Superior temporal gyrus (tissue), 1 donor: ENCODE measurements around the gene KRTAP1-4.
"Not testable (repeated sequence)": the region's sequence is repeated elsewhere in the genome, so short reads cannot be mapped to it uniquely, and the experiment has no call there.

Source experiments
- DNase-seq: peaks from one replicate; pipeline ENCODE4 v3.0.0-alpha.2; 2016; ENCODE audit errors: extremely low spot score

Gene KRTAP1-4

GRCh38 chr17:41029633-41030245 is at the start of gene KRTAP1-4:
Gene KRTAP1-4 (minus strand): TSS chr17:41030195. CDS start chr17:41030078, 117 bp downstream.
- no peak for DNase-seq

- DNase-seq, result no peak
Measured at GRCh38 chr17:41076788-41077187, 46.8 kb upstream of the KRTAP1-4 start.

- DNase-seq, result no peak
Measured at GRCh38 chr17:41073676-41074075, 43.7 kb upstream of the KRTAP1-4 start.

- DNase-seq, result no peak
Measured at GRCh38 chr17:41071606-41072360, 41.8 kb upstream of the KRTAP1-4 start.

- no peak for DNase-seq
Measured at GRCh38 chr17:41069031-41069430, 39.0 kb upstream of the KRTAP1-4 start.

- no peak for DNase-seq
Measured at GRCh38 chr17:41067281-41067680, 37.3 kb upstream of the KRTAP1-4 start.

- DNase-seq, result no peak
Measured at GRCh38 chr17:41065829-41066624, 36.0 kb upstream of the KRTAP1-4 start, which contains the start of gene KRTAP2-4. Gene KRTAP2-4 (minus strand): TSS chr17:41065879. CDS start chr17:41065845, 34 bp downstream.

- DNase-seq, result not testable (repeated sequence)
Measured at GRCh38 chr17:41065016-41065689, 35.2 kb upstream of the KRTAP1-4 start.

GRCh38 chr17:41064301-41064700 is 34.3 kb upstream of the KRTAP1-4 start:
- no peak for DNase-seq

GRCh38 chr17:41063449-41063848 is 33.5 kb upstream of the KRTAP1-4 start:
- no peak for DNase-seq

- DNase-seq, result no peak
Measured at GRCh38 chr17:41061964-41062363, 32.0 kb upstream of the KRTAP1-4 start.

GRCh38 chr17:41060052-41060604 is 30.1 kb upstream of the KRTAP1-4 start, which contains the start of gene KRTAP2-3:
Gene KRTAP2-3 (minus strand): TSS chr17:41060114. CDS start chr17:41060050, 64 bp downstream.
- no peak for DNase-seq

- not testable (repeated sequence) for DNase-seq
Measured at GRCh38 chr17:41059276-41060051, 29.5 kb upstream of the KRTAP1-4 start.

GRCh38 chr17:41058741-41059140 is 28.7 kb upstream of the KRTAP1-4 start:
- DNase-seq, result no peak

GRCh38 chr17:41057547-41057946 is 27.6 kb upstream of the KRTAP1-4 start:
- DNase-seq, result no peak

GRCh38 chr17:41055130-41055529 is 25.1 kb upstream of the KRTAP1-4 start, which contains the start of gene KRTAP2-2:
Gene KRTAP2-2 (minus strand): TSS chr17:41055230. CDS start chr17:41055211, 19 bp downstream.
- DNase-seq, result not testable (repeated sequence)

GRCh38 chr17:41054556-41054955 is 24.6 kb upstream of the KRTAP1-4 start:
- DNase-seq, result not testable (repeated sequence)

- no peak for DNase-seq
Measured at GRCh38 chr17:41054025-41054424, 24.0 kb upstream of the KRTAP1-4 start.

GRCh38 chr17:41052566-41052965 is 22.6 kb upstream of the KRTAP1-4 start:
- DNase-seq, result no peak

- DNase-seq, result no peak
Measured at GRCh38 chr17:41049110-41049509, 19.1 kb upstream of the KRTAP1-4 start.
